HG03196 (cell line): ENCODE data around the gene NDEL1.

Source experiments
- ATAC-seq: cut with Tn5 transposase; IDR thresholded peaks from one replicate; pipeline ENCODE4 v1.9.1; 2021; ENCODE audit not compliant: unreplicated experiment

Gene NDEL1

GRCh38 chr17:8496081-8496480, 60.4 kb downstream of the NDEL1 start:
- no peak for ATAC-seq

GRCh38 chr17:8499171-8499570, 63.5 kb downstream of the NDEL1 start:
- no peak for ATAC-seq

DNA sequence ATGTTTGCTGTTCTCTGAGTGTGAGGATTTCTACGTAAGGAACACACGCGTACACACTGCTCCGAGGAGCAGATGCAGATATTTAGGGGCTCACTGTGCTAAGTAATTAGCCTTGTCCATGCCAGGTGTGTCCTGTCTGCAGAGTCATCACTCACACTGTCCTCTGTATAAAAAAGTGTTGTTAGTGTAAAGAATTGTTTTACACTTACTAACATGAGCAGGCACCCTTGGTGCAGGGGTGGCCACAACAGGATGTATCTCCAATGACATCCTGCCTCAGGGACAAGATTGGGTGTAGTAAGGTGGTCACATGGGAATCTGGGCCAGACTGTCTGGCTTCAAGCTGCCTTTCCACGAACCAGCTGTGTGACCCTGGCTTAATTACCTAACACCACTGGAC, 63.9 kb downstream of the NDEL1 start:
- no peak for ATAC-seq

DNA sequence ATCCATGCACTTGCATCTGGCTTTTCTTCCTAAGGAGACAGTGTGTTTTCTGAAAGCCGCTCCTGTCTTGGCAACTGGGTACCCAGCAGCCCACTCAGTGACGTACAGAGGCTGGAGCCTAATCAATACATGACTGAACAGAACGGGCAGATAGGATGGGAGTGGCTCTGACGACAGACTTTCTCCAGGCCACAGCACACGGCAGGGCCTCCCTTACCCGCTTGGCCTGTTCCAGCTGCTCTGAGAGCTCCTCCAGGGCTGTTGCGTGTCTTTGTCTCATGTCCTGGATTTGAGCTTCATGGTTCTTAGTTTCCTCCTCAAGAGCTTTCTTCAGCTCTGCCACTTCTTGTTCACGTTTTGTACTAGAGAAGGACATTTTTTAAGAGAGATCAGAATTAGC, 64.9 kb downstream of the NDEL1 start:
- ATAC-seq = no peak

GRCh38 chr17:8502126-8502525, 66.4 kb downstream of the NDEL1 start:
- no peak for ATAC-seq

DNA sequence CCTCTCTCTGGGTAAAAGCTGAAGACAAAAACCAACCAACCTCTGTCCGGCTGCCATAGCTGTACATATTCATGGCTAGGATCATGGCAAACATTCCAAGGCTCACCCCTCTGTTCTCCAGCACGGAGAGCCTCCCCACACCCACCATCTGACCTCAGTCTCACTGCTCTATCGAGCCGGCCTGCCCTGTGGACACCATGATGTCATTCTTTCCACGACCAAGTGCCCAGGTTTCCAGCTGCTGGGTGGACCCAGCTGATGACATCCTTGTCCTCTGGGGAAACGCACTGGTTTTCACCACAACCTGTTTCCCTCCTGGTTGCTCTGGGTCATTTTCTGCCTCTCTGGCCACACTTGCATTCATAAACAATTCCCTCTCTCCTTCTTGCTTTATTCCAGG, 67.7 kb downstream of the NDEL1 start:
- no peak for ATAC-seq

DNA sequence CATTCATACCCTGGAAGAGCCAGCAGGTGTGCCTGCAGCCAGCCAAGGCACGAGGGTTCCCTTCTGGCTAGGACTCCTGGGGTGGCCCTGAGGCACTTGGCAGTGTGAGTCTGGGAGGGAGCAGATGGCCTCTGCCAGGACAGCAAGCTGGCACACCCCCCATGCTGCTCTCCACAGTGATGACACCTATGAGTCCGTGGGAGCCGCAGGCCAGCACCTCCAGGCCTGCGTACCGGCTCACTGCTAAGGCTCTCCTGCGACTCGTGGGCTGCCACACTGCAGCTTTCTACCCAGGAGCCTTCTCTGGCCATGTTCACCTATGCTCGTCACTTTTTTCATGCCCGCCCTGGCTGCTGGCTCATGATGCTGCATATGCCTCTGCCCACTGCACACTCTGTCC, 68.1 kb downstream of the NDEL1 start:
- ATAC-seq = no peak

DNA sequence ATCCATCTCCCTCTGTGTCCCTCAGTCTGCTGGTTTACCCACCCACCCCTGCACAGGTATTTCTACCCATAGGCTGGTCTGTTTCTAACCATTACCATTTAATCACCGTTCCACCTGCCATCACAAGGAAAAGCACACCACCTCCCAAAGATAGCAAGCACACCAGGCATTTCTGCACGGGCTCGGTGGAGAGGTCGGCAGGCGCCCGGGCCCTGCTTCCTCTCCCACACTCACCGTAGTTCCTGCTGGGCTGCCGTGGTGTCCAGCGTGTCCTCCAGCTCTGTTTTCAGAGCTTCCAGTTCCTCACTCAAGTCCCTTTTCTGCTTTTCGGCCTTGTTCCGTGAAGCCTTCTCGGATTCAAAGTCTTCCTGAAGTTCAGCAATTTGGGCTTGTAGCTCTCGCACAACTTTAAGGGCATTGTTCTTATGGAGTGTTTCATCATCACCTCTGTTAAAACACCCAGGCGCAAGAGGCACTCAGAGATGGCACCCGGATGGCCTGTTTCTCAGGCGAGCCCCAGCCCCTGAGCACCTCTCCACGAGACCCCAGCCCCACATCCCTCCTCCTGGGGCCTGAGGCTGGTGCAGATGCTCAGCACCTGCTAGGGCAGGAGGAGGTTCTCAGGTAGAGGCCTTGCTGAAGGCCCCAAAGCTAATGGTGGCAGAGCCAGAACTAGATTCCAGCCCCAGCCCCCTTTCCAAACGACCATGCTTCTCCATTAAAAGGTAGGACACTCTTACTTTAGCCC, 69.0 kb downstream of the NDEL1 start:
- no peak for ATAC-seq

GRCh38 chr17:8506145-8506544, 70.5 kb downstream of the NDEL1 start:
- ATAC-seq = no peak

- ATAC-seq = no peak
These were observed 79.1 kb downstream of the NDEL1 start for GRCh38 chr17:8514801-8515200.
